Stimulated activated CD8-positive, alpha-beta memory T cell treated with anti-CD3 and anti-CD28 coated beads, Interleukin-4, amount 100 ng/mL, for 1 hour (primary cell): ENCODE data around the gene SLC17A7.

ENCODE experiments used
- DNase-seq, 2 donors: peaks; one replicate each; pipeline ENCODE4 v3.0.0-alpha.2; 2020; ENCODE audit warnings: low read depth in 2 of 2, low spot score in 1 of 2

SLC17A7 gene

DNA sequence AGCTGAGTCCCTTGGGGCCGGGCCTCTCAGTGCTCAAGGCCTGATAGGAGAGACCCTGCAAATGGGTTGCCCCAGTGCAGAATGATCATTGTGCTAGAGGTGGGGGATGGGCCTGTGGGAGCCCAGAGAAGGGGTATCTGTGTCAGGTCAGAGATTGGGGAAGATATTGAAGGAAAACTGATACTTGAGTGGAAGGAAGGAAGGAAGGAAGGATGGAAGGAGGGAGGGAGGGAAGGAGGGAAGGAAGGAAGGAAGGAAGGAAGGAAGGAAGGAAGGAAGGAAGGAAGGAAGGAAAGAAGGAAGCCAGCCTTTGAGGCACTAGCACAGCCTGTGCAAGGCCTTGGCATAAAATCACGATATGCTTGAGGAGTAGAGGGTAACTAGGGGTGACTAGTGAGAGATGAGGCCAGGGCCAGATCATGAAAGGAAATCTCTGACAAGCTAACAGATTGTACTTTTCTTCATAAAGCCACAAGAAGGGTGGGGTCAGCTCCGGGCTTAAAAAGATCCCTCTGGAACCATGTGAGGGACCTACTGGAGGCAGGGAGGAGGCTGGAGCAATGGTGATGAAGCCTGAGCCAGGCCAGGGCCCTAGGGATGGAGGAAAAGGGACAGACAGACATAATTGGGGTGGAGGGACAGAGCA is 29.5 kb downstream of the SLC17A7 start:
- no peak for DNase-seq

DNA sequence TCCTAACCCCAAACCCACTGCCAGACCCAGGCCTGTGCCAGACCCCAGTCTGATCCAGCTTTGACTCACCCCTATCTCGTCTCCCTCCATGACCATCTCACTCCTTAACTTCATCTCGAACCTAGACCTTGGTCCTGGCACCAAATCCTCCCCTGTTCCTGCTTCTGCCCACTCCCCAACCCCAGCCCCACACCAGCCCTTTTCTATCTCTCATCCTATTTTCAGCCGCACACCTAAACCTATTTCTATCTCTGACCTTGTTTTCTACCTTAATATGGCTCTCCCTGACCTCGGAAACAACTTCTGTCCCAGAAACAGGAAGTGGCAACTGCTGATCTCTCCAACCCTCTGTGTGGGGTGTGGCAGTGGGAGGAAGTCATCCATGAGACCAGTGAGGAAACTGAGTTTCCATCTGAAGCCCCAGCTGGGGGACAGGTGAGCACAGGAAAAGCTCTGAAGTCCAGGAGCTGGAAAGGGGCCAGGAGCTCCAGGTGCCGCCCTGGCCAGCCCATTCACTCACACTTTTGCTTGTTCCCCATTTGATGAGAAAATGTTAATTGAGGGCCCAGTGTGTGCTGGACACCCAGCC is 31.8 kb downstream of the SLC17A7 start:
- no peak for DNase-seq

GRCh38 chr19:49408816-49409440 is 32.4 kb downstream of the SLC17A7 start:
- DNase-seq, result no peak

DNA sequence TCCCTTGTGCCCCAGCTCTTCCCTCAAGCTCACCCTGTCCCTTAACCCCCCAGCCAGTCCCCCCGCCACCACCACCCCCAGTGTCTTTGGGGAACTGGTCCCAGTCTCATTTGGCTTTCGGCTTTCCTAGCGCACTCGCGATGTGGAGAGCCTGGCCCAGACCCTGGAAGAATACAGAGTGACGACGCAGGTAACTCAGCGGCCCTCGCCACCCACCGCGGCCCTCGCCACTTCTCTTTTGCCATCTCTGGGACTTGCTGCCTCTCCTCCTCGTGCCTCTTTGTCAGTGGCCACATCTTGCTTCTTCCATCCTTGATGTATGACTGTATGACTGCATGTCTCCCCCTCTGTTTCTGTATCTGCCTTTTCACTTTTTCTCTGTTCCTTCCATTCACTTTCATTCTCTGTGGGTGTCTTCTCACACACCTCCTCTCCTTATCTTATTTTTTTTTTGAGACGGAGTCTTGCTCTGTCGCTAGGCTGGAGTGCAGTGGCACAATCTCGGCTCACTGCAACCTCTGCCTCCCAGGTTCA is 33.8 kb downstream of the SLC17A7 start:
- DNase-seq, result no peak

DNA sequence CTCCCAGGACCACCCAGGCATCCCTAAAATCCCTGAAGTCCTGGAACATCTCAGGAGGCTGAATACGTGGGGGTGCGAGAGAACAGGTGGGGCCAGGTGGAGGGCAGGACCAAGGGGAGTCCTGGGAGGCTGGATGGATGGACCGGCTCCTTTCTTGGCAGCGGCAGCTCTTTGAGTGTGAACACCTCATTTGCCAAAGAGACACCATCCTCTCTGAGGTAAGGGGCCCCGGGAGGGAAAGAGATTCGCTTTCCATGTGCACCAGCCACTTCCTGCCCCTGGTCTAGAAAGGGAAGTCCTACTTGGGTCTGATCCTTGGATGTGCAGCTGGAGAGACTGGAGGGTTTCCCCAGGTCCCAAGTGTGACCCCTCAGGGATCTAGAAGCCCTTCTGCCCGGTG is 34.2 kb downstream of the SLC17A7 start:
- DNase-seq, result no peak

DNA sequence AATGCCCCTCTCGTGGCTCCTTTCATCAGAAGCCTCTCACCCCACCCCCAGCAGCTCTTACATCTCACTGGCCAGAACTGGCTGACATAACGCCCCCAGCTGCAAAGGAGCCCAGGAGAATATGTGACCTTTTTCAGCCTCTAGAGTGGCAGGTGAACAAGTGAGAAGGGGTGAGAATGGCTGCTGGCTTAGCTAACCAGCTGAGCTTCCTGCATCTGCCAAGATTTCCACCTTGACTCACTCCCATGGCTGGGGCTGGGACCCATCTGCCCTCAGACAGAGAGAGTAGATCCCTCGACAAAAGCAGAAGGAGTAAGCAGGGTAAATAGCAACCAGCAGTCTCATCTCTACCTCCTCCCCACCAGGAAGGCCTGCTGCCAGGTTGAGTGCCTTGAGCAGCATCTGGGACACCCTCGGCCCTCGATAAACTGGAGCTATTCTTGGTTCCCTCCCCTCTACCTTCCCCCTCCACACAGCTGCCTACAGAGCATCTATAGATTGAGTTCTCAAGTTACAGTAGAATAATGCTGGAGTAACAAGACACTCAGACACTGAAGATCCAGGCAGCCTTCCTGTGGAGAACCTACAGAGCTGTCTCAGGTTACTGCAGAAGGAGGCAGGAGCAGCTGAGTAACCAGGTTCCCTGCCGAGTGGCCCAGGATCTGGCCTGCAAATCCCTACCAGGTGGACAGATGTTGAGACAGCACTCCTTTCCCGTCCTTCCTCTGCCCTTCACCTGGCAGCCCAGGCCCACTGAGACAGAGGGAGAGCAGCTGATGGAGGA is 37.7 kb downstream of the SLC17A7 start:
- DNase-seq, result no peak

DNA sequence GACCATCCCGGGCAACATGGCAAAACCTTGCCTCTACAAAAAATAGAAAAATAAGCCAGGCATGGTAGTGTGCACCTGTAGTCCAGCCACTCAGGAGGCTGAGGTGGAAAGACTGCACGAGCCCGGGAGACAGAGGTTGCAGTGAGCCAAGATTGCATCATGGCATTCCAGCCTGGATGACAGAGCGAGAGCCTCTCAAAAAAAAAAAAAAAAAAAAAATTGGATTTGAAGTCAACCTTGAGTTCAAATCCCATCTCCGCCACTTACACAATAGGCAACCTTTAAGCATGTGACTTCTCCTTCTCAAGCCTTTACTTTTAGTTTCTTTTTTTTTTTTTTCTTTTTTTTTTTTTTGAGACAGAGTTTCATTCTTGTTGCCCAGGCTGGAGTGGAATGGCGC is 41.3 kb downstream of the SLC17A7 start:
- DNase-seq, result no peak

GRCh38 chr19:49398931-49399330 is 42.4 kb downstream of the SLC17A7 start:
- DNase-seq, result no peak

DNA sequence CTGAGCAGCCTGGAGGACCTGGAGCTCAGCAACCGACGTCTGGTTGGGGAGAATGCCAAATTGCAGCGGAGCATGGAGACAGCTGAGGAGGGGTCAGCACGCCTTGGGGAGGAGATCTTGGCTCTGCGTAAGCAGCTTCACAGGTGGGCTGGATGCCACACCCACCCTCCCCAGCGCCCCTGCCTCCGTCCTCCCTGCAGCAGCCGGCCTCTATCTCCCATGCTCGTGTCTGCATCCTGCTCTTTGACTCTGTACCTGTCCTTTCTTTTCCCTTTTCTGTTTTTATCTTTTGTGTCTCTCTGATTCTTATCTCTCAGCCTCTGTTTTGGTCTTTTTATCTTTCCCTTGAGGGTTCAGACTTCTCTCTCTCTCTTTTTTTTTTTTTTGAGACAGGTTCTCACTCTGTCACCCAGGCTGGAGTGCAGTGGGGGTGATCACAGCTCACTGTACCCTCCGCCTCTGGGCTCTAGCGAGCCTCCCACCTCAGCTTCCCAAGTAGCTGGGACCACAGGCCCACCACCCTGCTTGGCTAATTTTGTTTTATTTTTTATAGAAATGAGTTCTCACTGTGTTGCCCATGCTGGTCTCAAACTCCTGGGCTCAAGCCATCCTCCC is 43.2 kb downstream of the SLC17A7 start:
- DNase-seq, result no peak

- DNase-seq, result no peak
These were observed 44.4 kb downstream of the SLC17A7 start for GRCh38 chr19:49396738-49397505.

- no peak for DNase-seq
These were observed 45.5 kb downstream of the SLC17A7 start for GRCh38 chr19:49395581-49396407.

- no peak for DNase-seq
These were observed 47.4 kb downstream of the SLC17A7 start for GRCh38 chr19:49393881-49394280.

DNA sequence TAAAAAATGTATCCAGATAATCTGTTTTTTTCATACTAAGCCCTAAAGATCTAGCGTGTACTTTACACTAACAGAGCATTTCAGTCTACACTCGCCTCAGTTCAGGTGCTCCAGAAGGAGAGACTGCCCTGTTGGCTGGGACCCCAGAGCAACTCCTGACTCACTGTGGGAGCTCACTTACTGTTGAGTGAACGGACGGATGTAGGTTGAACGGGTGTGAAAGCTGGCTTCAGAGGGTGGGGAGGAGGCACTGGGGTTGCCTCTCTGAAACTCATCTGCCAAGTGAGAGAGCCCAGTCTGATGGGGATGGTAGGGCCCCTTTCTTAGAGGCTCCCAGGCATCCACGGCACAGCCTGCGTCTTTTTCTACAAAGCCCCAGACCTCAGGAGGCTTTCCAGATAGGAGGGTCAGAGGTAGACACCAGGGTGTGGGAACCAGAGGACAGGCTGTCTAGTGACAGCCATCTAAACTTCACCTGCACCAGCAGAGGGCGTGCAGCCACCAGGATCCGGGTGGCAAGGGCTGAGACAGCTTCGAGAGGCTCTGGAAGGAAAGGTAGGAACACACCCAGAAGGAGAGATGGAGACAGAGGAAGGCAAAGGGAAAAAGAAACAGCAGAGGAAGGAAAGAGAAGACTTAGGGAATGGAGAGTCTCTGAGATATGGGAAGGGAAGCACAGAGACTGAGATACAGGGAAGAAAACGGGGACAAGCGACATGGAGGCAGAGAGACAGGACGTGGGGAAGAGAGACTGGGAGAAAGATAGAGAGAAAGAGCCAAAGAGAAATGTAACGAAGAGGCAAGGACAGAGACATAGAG is 49.5 kb downstream of the SLC17A7 start:
- DNase-seq, result peak; percentile 46 to 66

GRCh38 chr19:49390929-49391359 is 50.4 kb downstream of the SLC17A7 start:
- DNase-seq, result no peak

GRCh38 chr19:49390131-49390928 is 51.0 kb downstream of the SLC17A7 start:
- no peak for DNase-seq

DNA sequence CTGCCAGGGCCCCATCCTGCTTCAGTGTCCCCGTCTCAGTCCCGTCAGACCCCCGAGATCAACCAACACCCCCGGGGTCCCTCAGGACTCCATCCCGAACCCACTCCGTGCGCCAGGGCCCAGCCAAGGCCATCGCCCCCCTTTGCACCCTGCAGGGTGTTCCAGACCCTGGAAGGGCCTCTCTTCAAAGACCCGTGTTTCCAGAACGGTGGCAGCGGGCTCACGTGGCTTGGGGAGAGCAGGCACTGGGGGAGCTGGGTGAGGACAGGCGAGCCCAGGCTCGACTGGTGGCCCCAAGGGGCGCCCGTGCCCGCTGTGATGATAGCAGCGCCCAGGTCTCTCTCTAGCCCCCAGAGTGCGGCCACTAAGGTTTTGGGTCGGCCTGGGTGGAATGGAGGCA is 51.9 kb downstream of the SLC17A7 start:
- DNase-seq, result no peak

DNA sequence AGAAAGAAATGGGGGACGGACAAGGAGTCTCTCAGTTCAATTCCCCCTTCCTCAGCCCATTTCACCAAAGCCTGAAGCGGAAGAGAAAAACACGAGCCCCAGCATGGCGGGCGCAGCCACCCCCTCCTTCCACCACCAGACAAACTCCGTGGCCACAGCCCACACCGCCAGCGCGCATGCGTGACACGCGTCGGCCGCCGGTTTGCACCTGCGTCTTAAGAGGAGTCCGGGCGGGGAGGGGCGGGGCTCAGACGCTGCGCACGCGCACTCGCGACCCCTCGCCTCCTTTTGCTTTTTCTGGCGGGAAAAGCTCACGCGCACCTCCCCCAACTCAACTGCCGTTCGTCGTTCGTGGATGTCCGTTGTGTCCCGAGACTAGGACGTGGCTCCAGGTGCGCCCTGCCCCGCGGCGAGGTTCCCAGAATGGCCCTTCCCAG is 53.4 kb downstream of the SLC17A7 start, which contains the start of gene KASH5:
Gene KASH5 (plus strand): TSS at position 314 of the 437 bp plus-strand sequence. CDS start 2,635 bp downstream, outside the sequence.
- DNase-seq, result peak; percentile 49 to 82

DNA sequence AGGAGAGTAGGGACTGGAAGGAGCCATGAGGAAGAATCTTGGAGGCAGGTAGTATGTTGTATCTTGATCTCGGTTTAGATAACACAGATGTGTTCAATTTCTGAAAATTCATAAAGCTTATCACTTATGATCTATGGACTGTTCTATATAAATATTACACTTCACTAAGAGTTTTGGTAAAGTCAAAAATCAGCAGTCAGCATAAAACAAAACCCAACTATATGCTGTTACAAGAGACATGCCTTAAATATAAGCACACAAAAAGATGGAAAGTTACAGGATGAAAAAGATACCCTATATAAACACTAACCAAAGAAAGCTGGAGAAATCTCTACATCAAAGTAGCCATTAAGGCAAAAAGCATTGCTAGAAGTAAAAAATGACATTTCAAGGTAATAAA is 57.7 kb downstream of the SLC17A7 start:
- no peak for DNase-seq
